Measurements from ENCODE around the gene ACP2. TPM values are rescaled to one million over a fixed set of nuclear protein-coding genes. Genes with fewer than 3 reads are reported as not detected.

Gene ACP2
- total and polyA plus RNA-seq, 9 of the 15 experiments (the other 6 are each of a cell fraction or from before 2014, with no cell fraction given): 1.9 to 20.0 (median 11.6) TPM

- TF ChIP-seq CTCFL (IDR thresholded peaks at IDR 0.05; ENCODE audit: borderline replicate concordance, insufficient read depth, low read depth, low read length, poor library complexity, severe bottlenecking) (no peak), ZNF384 (IDR thresholded peaks at IDR 0.05; ENCODE audit: low read depth, low read length) (no peak), MCM5 (IDR thresholded peaks at IDR 0.05; ENCODE audit: low read depth) (no peak), ELK3 (CRISPR knock-in tag; IDR thresholded peaks at IDR 0.05) (no peak), CREBBP (IDR thresholded peaks at IDR 0.05; ENCODE audit: low read depth, low read length) (no peak)
Observed at GRCh38 chr11:47236482-47236881, 12.1 kb downstream of the ACP2 start (continued).

GRCh38 chr11:47235163-47235562 is 13.5 kb downstream of the ACP2 start:
- POLR2A ChIA-PET: interaction anchor here (0.7 to 10.7 kb wide), 7 partner anchors 11 to 101 kb away, joined by 3 to 110 read pairs (median 3); partner anchors contain the start of genes ACP2 and NR1H3

More at GRCh38 chr11:47235163-47235562, 13.5 kb downstream of the ACP2 start:
- H3K27me3 ChIP-seq (ENCODE audit: control insufficient read depth in 2 of 2, insufficient read depth in 2 of 2, low read length in 2 of 2): no peaks in the 10 kb centered on the region
- peaks cover 5 to 8% of the 10 kb centered on the region in 2 experiments; a peak in 2 of 5 replicates for H3K4me1 ChIP-seq (replicated peaks in 1 of 2; ENCODE audit: control insufficient read depth in 2 of 2, insufficient read depth in 2 of 2, low read length in 2 of 2)
- H3K9me1 ChIP-seq (ENCODE audit: control insufficient read depth, insufficient read depth, low read length): peaks cover 2% of the 10 kb centered on the region
- intact Hi-C loops (cut with micrococcal nuclease) (no loop called here), in situ Hi-C loops (cut with MboI) (no loop called here)
- CTCF ChIA-PET (ENCODE audit: low intra/inter-chr PET ratio): interaction anchor here (2.0 kb wide), 1 partner anchor 119 kb away, joined by 9 read pairs; the partner anchor contains the start of gene MYBPC3
- peaks cover 24% of the 10 kb centered on the region; the same call in 2 of the 3 replicates for H3K36me3 ChIP-seq (ENCODE audit: control insufficient read depth, insufficient read depth, low read length)
- TF ChIP-seq RBFOX2 (IDR thresholded peaks at IDR 0.05; ENCODE audit: low read depth, low read length) (no peak), POLR2G (IDR thresholded peaks at IDR 0.05; ENCODE audit: low read depth, low read length) (peak; percentile 66)
- H3K9me3 ChIP-seq (replicated peaks; ENCODE audit: control insufficient read depth, insufficient read depth, low read depth, low read length): no peaks in the 10 kb centered on the region
- ATAC-seq: no peak
- FAIRE-seq: no peak
- H3K27ac ChIP-seq (ENCODE audit: extremely low read depth, low read depth, low read length): no peak overlapping the region
- no peaks in the 10 kb centered on the region for H3K79me2 ChIP-seq (ENCODE audit: control insufficient read depth, insufficient read depth, low read length)
- no peaks in the 10 kb centered on the region; the same call in 1 of the 2 replicates for H4K20me1 ChIP-seq (replicated peaks; ENCODE audit: control insufficient read depth, insufficient read depth, low read length)
- no peak overlapping the region for H3K4me3 ChIP-seq
- DNase-seq (ENCODE audit: extremely low read depth in 1 of 4, low spot score in 3 of 4): no peak
- no peak overlapping the region for H3K4me2 ChIP-seq (ENCODE audit: insufficient read depth, low read length)
- H2AFZ ChIP-seq (ENCODE audit: low read depth, low read length): no peak overlapping the region
- 78% methylated on average over 12 of the region's 12 CpGs for WGBS (ENCODE audit: insufficient coverage, low coverage, missing lambda C conversion rate)
- BruUV-seq (replicated peaks): no TSS peak
- H3K9ac ChIP-seq (ENCODE audit: insufficient read depth in 1 of 2, low read depth in 2 of 2, low read length in 2 of 2): peak overlapping the region in 1 of 2 experiments; percentile 75; a peak in 2 of 4 replicates

Data from K562 (cell line).